Transverse colon (tissue), 4 donors: Measurements from ENCODE around the gene SAMD7. TPM values are rescaled to one million over a fixed set of nuclear protein-coding genes. Genes with fewer than 3 reads are reported as not detected.
A peak's percentile ranks its signal among the peaks of the same experiment; 100 is the strongest.

ENCODE experiments used
- DNase-seq: peaks from one replicate; pipeline ENCODE4 v3.0.0-alpha.2; 2019
- H3K27ac ChIP-seq, 4 donors: fragments of 200-600 bp; sonication (generic); 2 replicates each; pipeline ENCODE4 v1.5.1; 2016 to 2018; ENCODE audit warnings: inconsistent platforms in 4 of 4
- H3K27me3 ChIP-seq: fragments of 200-600 bp; sonication (generic); 2 replicates; pipeline ENCODE4 v1.5.1; 2017; ENCODE audit warnings: inconsistent platforms
- H3K36me3 ChIP-seq, 4 donors: fragments of 200-600 bp; sonication (generic); 2 replicates each; pipeline ENCODE4 v1.5.1; 2017 to 2019; ENCODE audit warnings: inconsistent platforms in 4 of 4
- H3K4me1 ChIP-seq, 4 donors: fragments of 200-600 bp; sonication (generic); 2 replicates each; pipeline ENCODE4 v1.5.1; 2017 to 2020; ENCODE audit warnings: inconsistent platforms in 4 of 4
- H3K4me3 ChIP-seq, 4 donors: fragments of 200-600 bp; sonication (generic); 1 replicate in 1 of 4; 2 replicates in 3 of 4; pipeline versions ENCODE4 v1.5.1 to v1.6.1; 2017 to 2019; ENCODE audit warnings: inconsistent platforms in 4 of 4
- H3K9me3 ChIP-seq, 2 donors: fragments of 200-600 bp; sonication (generic); 2 replicates each; pipeline ENCODE4 v1.5.1; 2017 to 2019; ENCODE audit warnings: inconsistent platforms in 2 of 2
- EP300 ChIP-seq: sonication (generic); formaldehyde crosslinking; IDR thresholded peaks from one replicate; pipeline ENCODE4 v1.6.1; 2017; ENCODE audit warnings: antibody characterized with exemption, low read depth
- POLR2A ChIP-seq: fragments of 450-650 bp; IDR thresholded peaks from one replicate; pipeline ENCODE4 v1.6.1; 2016; ENCODE audit warnings: antibody characterized with exemption, mild to moderate bottlenecking, moderate library complexity
- POLR2AphosphoS5 ChIP-seq, 3 donors: sonication (generic); formaldehyde crosslinking; IDR thresholded peaks; one replicate each; pipeline ENCODE4 v1.6.1; 2016; ENCODE audit warnings: antibody characterized with exemption in 3 of 3
- WGBS, 2 donors: methylation state at CpG; one replicate each; pipeline ENCODE4 v1.1.5; 2018; ENCODE audit warnings: low coverage in 1 of 2; 5-methylcytosine and 5-hydroxymethylcytosine counted together
- in situ Hi-C, 4 donors: fragments of 200-750 bp; cut with MboI; loops; one replicate each; pipeline versions ENCODE4 v1.15.0 to v1.15.1; 2017; ENCODE audit warnings: low sequenced_read_pairs in 3 of 4, low pct_ligation_motif_present in 1 of 4, low pct_unique_long_range_greater_than_20kb in 1 of 4
- intact Hi-C: fragments of 100-400 bp; cut with DNase I; formaldehyde crosslinking; loops from one replicate; pipeline ENCODE4 v1.15.1; 2023; ENCODE audit warnings: low total_unique reads
- total RNA-seq, 4 donors: library from RNA; depleted of rRNA; stranded (reverse); fragments of >200 nt; gene quantifications; one replicate each; pipeline ENCODE4 v1.1.0, GENCODE V29; 2016
- TF ChIP-seq, protein P1 (sequence below), 5 experiments: fragments of 200-600 bp in 3 of 5; fragments of 450-650 bp in 2 of 5; sonication (generic) in 3 of 5; IDR thresholded peaks; 1 replicate in 2 of 5; 2 replicates in 3 of 5; pipeline ENCODE4 v1.5.1; 2016 to 2017; ENCODE audit warnings: antibody characterized with exemption in 5 of 5, inconsistent platforms in 3 of 5, mild to moderate bottlenecking in 2 of 5, moderate library complexity in 1 of 5

The SAMD7 gene
- total RNA-seq, 4 donors from 2014 or later, result not detected

DNA sequence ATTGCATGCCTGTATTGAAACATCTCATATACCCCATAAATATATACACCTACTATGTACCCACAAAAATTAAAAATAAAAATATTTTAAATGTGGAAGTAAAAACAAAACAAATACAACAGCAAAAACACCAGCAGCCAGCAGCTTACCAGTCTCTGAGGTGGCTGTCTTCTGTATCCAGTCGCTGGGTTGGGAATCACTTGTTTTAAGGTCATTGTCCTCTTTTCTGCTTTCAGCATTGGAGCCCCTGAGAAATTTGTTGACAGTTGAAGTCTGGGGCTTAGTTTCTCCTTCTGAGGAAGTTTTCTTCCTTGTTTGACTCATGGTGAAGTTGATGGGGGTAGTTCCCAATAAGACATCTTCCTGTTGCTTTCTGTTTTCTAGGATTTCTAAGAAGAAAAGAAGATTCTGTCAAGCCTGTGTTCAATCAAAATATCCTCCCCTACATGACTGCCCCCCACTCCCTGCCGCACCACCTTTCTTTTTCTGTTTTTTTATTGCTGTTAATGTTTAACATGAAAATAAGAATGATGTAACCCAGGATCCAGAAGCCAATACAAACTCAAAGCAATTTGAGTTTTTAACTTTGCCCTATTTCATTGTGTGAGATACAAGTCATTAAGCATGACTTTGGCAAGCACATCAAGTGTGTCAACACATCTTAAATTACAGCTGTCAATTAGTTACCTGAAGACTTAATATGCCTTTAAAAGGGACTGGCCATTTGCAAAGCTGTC lies 41.7 kb upstream of the SAMD7 start, which contains the start of gene LRRC31:
Gene LRRC31 (minus strand): TSS at position 452 of the 737 bp plus-strand sequence. CDS start 128 bp downstream, at position 324.
- Histone ChIP-seq H3K4me1 (peaks cover 0 to 48% (median 24%) of the 10 kb centered on the region in 4 donors), H3K36me3 (no peaks in the 10 kb centered on the region), H3K27ac (peak within 1 kb of the TSS; percentile 70 to 86 (median 81)), H3K27me3 (peaks cover 4% of the 10 kb centered on the region), H3K4me3 (peak within 1 kb of the TSS; percentile 6 to 57 (median 36)), H3K9me3 (no peaks in the 10 kb centered on the region)
- DNase-seq, result no peak
- in situ Hi-C loops, result loop anchor here in 1 of 4 donors (25.0 kb wide), 1 partner anchor 93 kb away; the partner anchor contains the start of gene SEC62
- peak; percentile 31 for TF ChIP-seq POLR2A
- TF ChIP-seq POLR2AphosphoS5 (IDR thresholded peaks at IDR 0.05), result peak in 1 of 3 donors; percentile 19
- TF ChIP-seq, protein P1, sequence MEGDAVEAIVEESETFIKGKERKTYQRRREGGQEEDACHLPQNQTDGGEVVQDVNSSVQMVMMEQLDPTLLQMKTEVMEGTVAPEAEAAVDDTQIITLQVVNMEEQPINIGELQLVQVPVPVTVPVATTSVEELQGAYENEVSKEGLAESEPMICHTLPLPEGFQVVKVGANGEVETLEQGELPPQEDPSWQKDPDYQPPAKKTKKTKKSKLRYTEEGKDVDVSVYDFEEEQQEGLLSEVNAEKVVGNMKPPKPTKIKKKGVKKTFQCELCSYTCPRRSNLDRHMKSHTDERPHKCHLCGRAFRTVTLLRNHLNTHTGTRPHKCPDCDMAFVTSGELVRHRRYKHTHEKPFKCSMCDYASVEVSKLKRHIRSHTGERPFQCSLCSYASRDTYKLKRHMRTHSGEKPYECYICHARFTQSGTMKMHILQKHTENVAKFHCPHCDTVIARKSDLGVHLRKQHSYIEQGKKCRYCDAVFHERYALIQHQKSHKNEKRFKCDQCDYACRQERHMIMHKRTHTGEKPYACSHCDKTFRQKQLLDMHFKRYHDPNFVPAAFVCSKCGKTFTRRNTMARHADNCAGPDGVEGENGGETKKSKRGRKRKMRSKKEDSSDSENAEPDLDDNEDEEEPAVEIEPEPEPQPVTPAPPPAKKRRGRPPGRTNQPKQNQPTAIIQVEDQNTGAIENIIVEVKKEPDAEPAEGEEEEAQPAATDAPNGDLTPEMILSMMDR (IDR thresholded peaks at IDR 0.05), result no peak
- no peak for TF ChIP-seq EP300
- intact Hi-C loops, result loop anchor here (10.0 kb wide), 1 partner anchor 95 kb away; the partner anchor contains the start of gene SEC62
- 31 to 43% methylated on average over 2 of the region's 2 CpGs for WGBS, 2 donors

DNA sequence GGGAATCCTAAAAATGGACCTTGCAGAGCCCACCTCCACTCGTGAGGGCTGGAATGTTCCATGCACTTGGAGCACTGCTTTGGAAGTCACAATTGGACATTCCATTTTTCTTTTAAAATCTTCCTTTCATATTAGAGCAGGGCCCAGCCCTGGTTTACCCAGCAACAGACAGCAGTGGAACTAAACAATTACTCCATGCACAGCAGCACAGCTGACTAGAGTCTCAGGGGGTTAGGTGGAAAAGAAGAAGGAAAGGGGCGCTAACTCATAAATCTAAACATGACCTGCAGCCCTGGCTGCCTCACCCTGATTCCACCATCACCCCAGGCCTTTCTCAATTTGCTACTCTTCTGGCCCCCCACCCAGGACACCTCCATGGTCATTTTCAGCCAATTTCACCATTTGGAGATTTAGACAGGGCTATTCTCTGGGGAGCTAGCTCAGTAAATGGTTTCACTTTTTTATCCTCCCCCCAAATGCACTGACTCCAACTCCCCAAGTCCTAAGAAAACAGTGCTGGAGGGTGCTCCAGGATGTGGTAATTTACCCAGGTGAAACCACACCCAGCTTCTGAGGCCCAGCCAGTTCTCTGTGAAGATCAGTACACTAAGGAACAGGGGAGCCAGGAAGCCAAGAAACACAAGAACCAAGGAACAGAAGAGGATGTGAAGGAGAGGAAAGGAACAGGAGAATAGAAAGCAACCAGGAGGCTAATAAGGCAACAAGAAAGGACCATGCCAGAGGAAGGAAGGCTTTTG lies 40.1 kb upstream of the SAMD7 start:
- Histone ChIP-seq H3K4me3 (no peak overlapping the region), H3K27ac (peak overlapping the region; percentile 70 to 86 (median 81)), H3K9me3 (no peaks in the 10 kb centered on the region), H3K36me3 (no peaks in the 10 kb centered on the region), H3K27me3 (peaks cover 4% of the 10 kb centered on the region), H3K4me1 (peaks cover 0 to 32% (median 18%) of the 10 kb centered on the region in 4 donors)
- 43 to 67% methylated on average over 1 to 2 of the region's 2 CpGs for WGBS, 2 donors
- peak; percentile 71 for DNase-seq
- TF ChIP-seq POLR2A, result no peak
- TF ChIP-seq POLR2AphosphoS5 (IDR thresholded peaks at IDR 0.05), result peak in 1 of 3 donors; percentile 43
- in situ Hi-C loops, result loop anchor here in 1 of 4 donors (25.0 kb wide), 1 partner anchor 91 kb away; the partner anchor contains the start of gene SEC62
- intact Hi-C loops, result no loop called here

DNA sequence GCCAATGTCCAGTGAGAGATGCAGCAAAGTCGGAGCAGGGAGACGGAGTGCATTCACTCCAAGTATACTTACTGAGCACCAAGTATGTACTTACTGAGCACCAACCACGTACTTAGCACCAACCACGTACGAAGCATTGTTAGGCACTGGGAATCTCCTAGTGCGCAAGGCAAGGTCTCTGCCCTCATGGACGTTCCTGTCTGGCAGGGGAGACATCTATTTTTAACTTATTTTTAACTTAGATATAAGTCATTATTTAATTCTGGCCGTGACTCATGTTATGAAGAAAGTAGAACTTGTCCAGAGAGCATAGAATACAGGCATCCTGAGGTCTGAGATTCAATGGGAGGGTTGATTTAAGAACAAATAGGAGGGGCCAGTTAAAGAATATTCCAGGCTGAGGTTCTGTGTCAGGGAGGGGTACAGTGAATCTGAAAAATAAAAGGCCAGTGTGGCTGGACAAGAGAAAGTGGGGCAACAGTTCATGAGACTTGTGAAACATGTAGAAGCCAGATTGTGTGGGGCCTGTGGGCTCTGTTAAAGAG lies 32.3 kb upstream of the SAMD7 start:
- H3K27ac ChIP-seq, result no peak overlapping the region
- WGBS, 2 donors, result 76 to 81% methylated on average over 6 to 8 of the region's 8 CpGs

DNA sequence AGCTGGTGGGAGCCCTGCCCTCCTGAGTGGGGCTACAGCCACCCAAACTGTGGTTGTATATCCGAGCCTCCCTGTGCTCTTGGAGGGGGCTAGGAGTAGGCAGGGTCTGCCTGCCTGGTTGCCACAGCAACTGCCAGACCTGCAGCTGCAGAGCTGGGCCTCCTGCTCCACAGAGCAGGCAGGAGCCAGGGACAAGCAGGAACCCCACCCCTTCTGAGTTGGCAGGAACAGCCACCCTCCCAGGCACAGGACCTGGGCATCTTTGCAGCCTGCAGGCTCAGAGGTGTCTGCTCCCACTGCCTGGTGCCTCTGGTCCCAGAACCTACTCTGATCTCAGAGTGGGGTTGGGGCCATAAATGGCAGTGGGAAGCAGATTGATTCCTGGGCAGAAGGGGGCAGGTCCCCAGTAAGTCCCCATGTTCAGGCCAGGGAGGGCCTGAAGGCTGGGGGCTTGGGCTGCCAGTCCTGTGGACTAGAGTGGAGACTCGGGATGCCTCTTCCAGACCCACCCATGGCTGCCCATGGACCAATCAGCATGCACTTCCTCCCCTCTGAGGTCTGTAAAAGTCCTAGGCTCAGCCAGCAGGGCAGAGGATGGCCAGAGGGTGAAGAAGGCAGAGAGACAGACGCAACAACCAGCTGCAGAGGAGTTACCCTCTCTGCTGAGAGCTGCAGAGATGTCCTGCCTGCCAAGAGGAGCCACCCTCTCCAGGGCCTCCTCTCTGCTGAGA lies 31.4 kb upstream of the SAMD7 start:
- in situ Hi-C loops, result no loop called here
- 75% methylated on average over 3 of the region's 3 CpGs; no CpG with 5 or more reads in 1 of the 2 donors for WGBS, 2 donors

More for the DNA sequence above, 32.3 kb upstream of the SAMD7 start:
- in situ Hi-C loops (no loop called here), intact Hi-C loops (no loop called here)
- Histone ChIP-seq H3K36me3 (no peaks in the 10 kb centered on the region), H3K4me3 (no peak overlapping the region), H3K4me1 (no peaks in the 10 kb centered on the region), H3K27me3 (peaks cover 4% of the 10 kb centered on the region), H3K9me3 (no peaks in the 10 kb centered on the region)
- TF ChIP-seq POLR2AphosphoS5 (IDR thresholded peaks at IDR 0.05) (no peak), POLR2A (no peak), EP300 (no peak)
- TF ChIP-seq, protein P1 (IDR thresholded peaks at IDR 0.05), result no peak
- no peak for DNase-seq

More for the DNA sequence above, 31.4 kb upstream of the SAMD7 start:
- no peak for DNase-seq
- H3K9me3 ChIP-seq, result no peaks in the 10 kb centered on the region
- no peak overlapping the region for H3K27ac ChIP-seq
- no peak for TF ChIP-seq EP300
- TF ChIP-seq, protein P1 (IDR thresholded peaks at IDR 0.05), result no peak
- TF ChIP-seq POLR2A, result no peak
- no peak for TF ChIP-seq POLR2AphosphoS5 (IDR thresholded peaks at IDR 0.05)
- no peaks in the 10 kb centered on the region for H3K27me3 ChIP-seq
- H3K4me3 ChIP-seq, result no peak overlapping the region
- intact Hi-C loops, result no loop called here
- no peaks in the 10 kb centered on the region for H3K36me3 ChIP-seq
- no peaks in the 10 kb centered on the region for H3K4me1 ChIP-seq
